ENCODE data around the gene C9orf152.
"Not testable (repeated sequence)": the region's sequence is repeated elsewhere in the genome, so short reads cannot be mapped to it uniquely, and the experiment has no call there.

DNA sequence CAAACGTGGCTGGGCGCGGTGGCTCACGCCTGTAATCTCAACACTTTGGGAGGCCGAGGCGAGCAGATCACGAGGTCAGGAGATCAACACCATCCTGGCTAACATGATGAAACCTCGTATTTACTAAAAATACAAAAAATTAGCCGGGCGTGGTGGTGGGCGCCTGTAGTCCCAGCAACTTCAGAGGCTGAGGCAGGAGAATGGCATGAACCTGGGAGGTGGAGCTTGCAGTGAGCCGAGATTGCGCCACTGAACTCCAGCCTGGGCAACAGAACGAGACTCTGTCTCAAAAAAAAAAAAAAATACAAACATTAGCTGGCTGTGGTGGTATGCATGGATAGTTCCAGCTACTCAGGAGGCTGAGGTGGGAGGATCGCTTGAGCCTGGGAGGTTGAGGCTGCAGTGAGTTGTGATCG, 11.9 kb downstream of the C9orf152 start:
- TF ChIP-seq CTCF (conservative IDR thresholded peaks at IDR 0.05; ENCODE audit: low read length); EZH2phosphoT487 (IDR thresholded peaks at IDR 0.05; ENCODE audit: borderline replicate concordance): not testable (repeated sequence)

All from Loucy (cell line).